CD4-positive, alpha-beta T cell (primary cell): ENCODE data around the gene DPP8. TPM values are rescaled to one million over a fixed set of nuclear protein-coding genes. Genes with fewer than 3 reads are reported as not detected.

Experiments
- ATAC-seq: fragments of 200-7000 bp; cut with Tn5 transposase; one replicate; pipeline ENCODE4 v1.10.0; 2022; ENCODE audit warnings: mild to moderate bottlenecking; ENCODE audit not compliant: poor library complexity
- CTCF ChIA-PET: fragments of 350-600 bp; sonication (Branson Sonifier 250); formaldehyde crosslinking; loops from one replicate; lab custom pipeline; 2021; ENCODE audit warnings: antibody characterized with exemption, inconsistent platforms; lab: Charles Lee
- POLR2A ChIA-PET: fragments of 350-600 bp; sonication (Branson Sonifier 250); formaldehyde crosslinking; loops from one replicate; lab custom pipeline; 2021; ENCODE audit warnings: antibody characterized with exemption, inconsistent platforms; lab: Charles Lee
- DNase-seq, 14 experiments: peaks; one replicate each; pipeline ENCODE4 v3.0.0-alpha.2; 2013 to 2020; ENCODE audit warnings: mixed read lengths in 2 of 14
- H3K27ac ChIP-seq, 2 donors: one replicate each; pipeline versions ENCODE4 v1.5.1 to v1.7.0; 2013; ENCODE audit warnings: low read length in 2 of 2, low read depth in 1 of 2, mild to moderate bottlenecking in 1 of 2
- H3K27me3 ChIP-seq, 2 experiments: 1 replicate in 1 of 2; 2 replicates in 1 of 2; pipeline versions ENCODE4 v1.6.1 to v1.7.0; 2013; ENCODE audit warnings: low read length in 2 of 2, control low read depth in 1 of 2, mild to moderate bottlenecking in 1 of 2, moderate library complexity in 1 of 2; ENCODE audit not compliant: insufficient read depth in 2 of 2, control insufficient read depth in 1 of 2
- H3K36me3 ChIP-seq: one replicate; pipeline ENCODE4 v1.6.1; 2013; ENCODE audit warnings: low read length, control low read depth; ENCODE audit not compliant: insufficient read depth
- H3K4me1 ChIP-seq: one replicate; pipeline ENCODE4 v1.6.1; 2013; ENCODE audit warnings: low read length, control low read depth; ENCODE audit not compliant: insufficient read depth
- H3K4me3 ChIP-seq: one replicate; pipeline ENCODE4 v1.5.1; 2013; ENCODE audit warnings: mild to moderate bottlenecking, low read length, moderate library complexity
- H3K9me3 ChIP-seq, 2 experiments: 1 replicate in 1 of 2; 2 replicates in 1 of 2; pipeline versions ENCODE4 v1.6.1 to v1.7.0; 2013; ENCODE audit warnings: low read length in 2 of 2, mild to moderate bottlenecking in 2 of 2, control low read depth in 1 of 2, moderate library complexity in 1 of 2; ENCODE audit not compliant: control insufficient read depth in 1 of 2, insufficient read depth in 1 of 2
- H3K27ac Mint-ChIP-seq: one replicate; pipeline ENCODE4 v1.8.0; 2020; ENCODE audit warnings: mixed read lengths
- H3K27me3 Mint-ChIP-seq: one replicate; pipeline ENCODE4 v1.8.0; 2021; ENCODE audit warnings: mixed read lengths
- H3K36me3 Mint-ChIP-seq: one replicate; pipeline ENCODE4 v1.8.0; 2021; ENCODE audit warnings: low read depth, mixed read lengths
- H3K4me1 Mint-ChIP-seq: one replicate; pipeline ENCODE4 v1.8.0; 2021; ENCODE audit warnings: low read depth, mixed read lengths
- H3K4me3 Mint-ChIP-seq: one replicate; pipeline ENCODE4 v1.8.0; 2020; ENCODE audit warnings: mild to moderate bottlenecking, mixed read lengths
- H3K9me3 Mint-ChIP-seq: one replicate; pipeline ENCODE4 v1.8.0; 2020; ENCODE audit warnings: mixed read lengths
- CTCF ChIP-seq: fragments of 200-600 bp; IDR thresholded peaks from one replicate; pipeline ENCODE4 v1.8.0; 2022; ENCODE audit warnings: antibody characterized with exemption, mild to moderate bottlenecking
- intact Hi-C, 2 experiments: fragments of 100-400 bp; cut with DNase I in 1 of 2; cut with micrococcal nuclease in 1 of 2; formaldehyde crosslinking; loops; one replicate each; pipeline versions ENCODE4 v1.15.1 to v1.9.0; 2023 to 2025; cut with DNase I, micrococcal nuclease
- total RNA-seq, 174 experiments: library from RNA in 2 of 174; stranded (reverse) in 2 of 174; gene quantifications; one replicate each; pipeline ENCODE4 v1.2.3 and lab custom pipeline; 2021 to 2026

Gene DPP8
- total RNA-seq, 2 experiments from 2014 or later: 41.2 to 45.4 TPM

- no peaks in the 10 kb centered on the region for H3K9me3 ChIP-seq
- H3K27ac Mint-ChIP-seq: no peak overlapping the region
- ChIA-PET CTCF (no interaction called here), POLR2A (interaction anchor here (0.7 kb wide), 1 partner anchor 338 kb away, joined by 3 read pairs; no protein-coding TSS in a partner anchor)
- H3K9me3 Mint-ChIP-seq: no peaks in the 10 kb centered on the region
- H3K4me3 ChIP-seq: no peak overlapping the region
- peaks cover 53% of the 10 kb centered on the region for H3K36me3 ChIP-seq
- H3K4me1 Mint-ChIP-seq: no peaks in the 10 kb centered on the region
- TF ChIP-seq CTCF: no peak
- H3K4me3 Mint-ChIP-seq: no peak overlapping the region
- no peaks in the 10 kb centered on the region for H3K27me3 Mint-ChIP-seq
- no peaks in the 10 kb centered on the region for H3K4me1 ChIP-seq
- intact Hi-C loops: no loop called here
- no peak overlapping the region for H3K27ac ChIP-seq
- DNase-seq (no peak), ATAC-seq (no peak)
- H3K27me3 ChIP-seq: no peaks in the 10 kb centered on the region
- H3K36me3 Mint-ChIP-seq: peaks cover 89% of the 10 kb centered on the region
These were observed 41.7 kb upstream of the DPP8 start for GRCh38 chr15:65558997-65559760.

- H3K27ac Mint-ChIP-seq: no peak overlapping the region
- H3K27me3 Mint-ChIP-seq: no peaks in the 10 kb centered on the region
- intact Hi-C loops: no loop called here
- Histone ChIP-seq H3K27ac (no peak overlapping the region), H3K9me3 (no peaks in the 10 kb centered on the region), H3K4me3 (no peak overlapping the region), H3K36me3 (peaks cover 52% of the 10 kb centered on the region), H3K4me1 (no peaks in the 10 kb centered on the region), H3K27me3 (no peaks in the 10 kb centered on the region)
- CTCF ChIA-PET: no interaction called here
- DNase-seq (no peak), ATAC-seq (no peak)
- no peak overlapping the region for H3K4me3 Mint-ChIP-seq
- no peak for TF ChIP-seq CTCF
- no peaks in the 10 kb centered on the region for H3K9me3 Mint-ChIP-seq
- POLR2A ChIA-PET: interaction anchor here (0.8 kb wide), 1 partner anchor 234 kb away, joined by 3 read pairs; no protein-coding TSS in a partner anchor
- H3K4me1 Mint-ChIP-seq: no peaks in the 10 kb centered on the region
- peaks cover 89% of the 10 kb centered on the region for H3K36me3 Mint-ChIP-seq
These were observed 40.8 kb upstream of the DPP8 start for GRCh38 chr15:65558336-65558735.

- H3K4me1 Mint-ChIP-seq: no peaks in the 10 kb centered on the region
- no peak for DNase-seq
- peaks cover 77% of the 10 kb centered on the region for H3K36me3 Mint-ChIP-seq
These were observed 39.1 kb upstream of the DPP8 start for GRCh38 chr15:65556622-65557021.

More at GRCh38 chr15:65556622-65557021, 39.1 kb upstream of the DPP8 start:
- intact Hi-C loops: no loop called here
- Histone ChIP-seq H3K27me3 (no peaks in the 10 kb centered on the region), H3K36me3 (peaks cover 47% of the 10 kb centered on the region), H3K9me3 (no peaks in the 10 kb centered on the region), H3K4me1 (no peaks in the 10 kb centered on the region), H3K4me3 (no peak overlapping the region), H3K27ac (no peak overlapping the region)
- no peak for TF ChIP-seq CTCF
- Mint-ChIP-seq H3K27ac (no peak overlapping the region), H3K4me3 (no peak overlapping the region), H3K27me3 (no peaks in the 10 kb centered on the region), H3K9me3 (no peaks in the 10 kb centered on the region)
- POLR2A ChIA-PET: no interaction called here
- CTCF ChIA-PET: no interaction called here
- ATAC-seq: no peak
